H9 (cell line): Measurements from ENCODE around the gene LZTR1. TPM values are rescaled to one million over a fixed set of nuclear protein-coding genes. Genes with fewer than 3 reads are reported as not detected.

Experiments
- DNase-seq: peaks from one replicate; pipeline ENCODE4 v3.0.0-alpha.2; 2017
- H2AFZ ChIP-seq: one replicate; pipeline ENCODE4 v1.6.1; 2013; ENCODE audit warnings: mild to moderate bottlenecking, low read length, control low read depth, moderate library complexity
- H2AK5ac ChIP-seq: 2 replicates; pipeline ENCODE4 v1.6.1; 2013; ENCODE audit warnings: low read length, control low read depth, mixed read lengths; ENCODE audit not compliant: insufficient read length
- H2BK120ac ChIP-seq: one replicate; pipeline ENCODE4 v1.6.1; 2013; ENCODE audit warnings: low read depth, mild to moderate bottlenecking, low read length, control low read depth, inconsistent platforms; ENCODE audit not compliant: poor library complexity, severe bottlenecking
- H2BK12ac ChIP-seq: 2 replicates; pipeline ENCODE4 v1.6.1; 2013; ENCODE audit warnings: low read length, control low read depth, mixed read lengths, low read depth; ENCODE audit not compliant: insufficient read length
- H2BK15ac ChIP-seq: 2 replicates; pipeline ENCODE4 v1.6.1; 2013; ENCODE audit warnings: low read depth, low read length, control low read depth
- H2BK20ac ChIP-seq: one replicate; pipeline ENCODE4 v1.6.1; 2013; ENCODE audit warnings: low read depth, mild to moderate bottlenecking, low read length, control low read depth, inconsistent platforms; ENCODE audit not compliant: poor library complexity, severe bottlenecking
- H2BK5ac ChIP-seq: 2 replicates; pipeline ENCODE4 v1.6.1; 2013; ENCODE audit warnings: low read length, control low read depth, mixed read lengths; ENCODE audit not compliant: insufficient read length
- H3K14ac ChIP-seq: 2 replicates; pipeline ENCODE4 v1.6.1; 2013; ENCODE audit warnings: low read length, control low read depth; ENCODE audit not compliant: insufficient read depth
- H3K18ac ChIP-seq: 2 replicates; pipeline ENCODE4 v1.6.1; 2013; ENCODE audit warnings: low read depth, mild to moderate bottlenecking, mixed read lengths, low read length, control low read depth; ENCODE audit not compliant: insufficient read length
- H3K23ac ChIP-seq: 2 replicates; pipeline ENCODE4 v1.6.1; 2013; ENCODE audit warnings: low read length, control low read depth, mixed read lengths, low read depth; ENCODE audit not compliant: insufficient read length
- H3K23me2 ChIP-seq: 2 replicates; pipeline ENCODE4 v1.6.1; 2013; ENCODE audit warnings: low read depth, mild to moderate bottlenecking, mixed read lengths, low read length, control low read depth; ENCODE audit not compliant: insufficient read length, poor library complexity, severe bottlenecking
- H3K27ac ChIP-seq: 2 replicates; pipeline ENCODE4 v1.5.1; 2013; ENCODE audit warnings: low read length, control low read depth, mixed read lengths, low read depth; ENCODE audit not compliant: insufficient read length
- H3K27me3 ChIP-seq: 2 replicates; pipeline ENCODE4 v1.6.1; 2013; ENCODE audit warnings: low read length, control low read depth, inconsistent platforms; ENCODE audit not compliant: insufficient read depth
- H3K4ac ChIP-seq: 2 replicates; pipeline ENCODE4 v1.6.1; 2013; ENCODE audit warnings: low read depth, mild to moderate bottlenecking, control low read depth, inconsistent platforms, low read length, moderate library complexity
- H3K4me1 ChIP-seq: 2 replicates; pipeline ENCODE4 v1.6.1; 2013; ENCODE audit warnings: low read length, control low read depth, inconsistent platforms; ENCODE audit not compliant: insufficient read depth
- H3K4me2 ChIP-seq: 2 replicates; pipeline ENCODE4 v1.6.1; 2013; ENCODE audit warnings: low read length, control low read depth, mixed read lengths; ENCODE audit not compliant: insufficient read length, insufficient read depth
- H3K56ac ChIP-seq: 2 replicates; pipeline ENCODE4 v1.6.1; 2013; ENCODE audit warnings: low read depth, mild to moderate bottlenecking, mixed read lengths, low read length, control low read depth; ENCODE audit not compliant: insufficient read length
- H3K79me1 ChIP-seq: 2 replicates; pipeline ENCODE4 v1.6.1; 2013; ENCODE audit warnings: low read depth, mild to moderate bottlenecking, moderate library complexity, low read length, control low read depth, inconsistent platforms; ENCODE audit not compliant: insufficient read depth, poor library complexity, severe bottlenecking
- H3K79me2 ChIP-seq: 2 replicates; pipeline ENCODE4 v1.6.1; 2013; ENCODE audit warnings: low read length, control low read depth, inconsistent platforms; ENCODE audit not compliant: insufficient read depth
- H3K9ac ChIP-seq: 2 replicates; pipeline ENCODE4 v1.6.1; 2013; ENCODE audit warnings: low read length, control low read depth, mixed read lengths; ENCODE audit not compliant: insufficient read length; ENCODE audit errors: extremely low read depth
- H3K9me3 ChIP-seq: one replicate; pipeline ENCODE4 v1.6.1; 2013; ENCODE audit warnings: low read depth, low read length, inconsistent platforms; ENCODE audit not compliant: control insufficient read depth
- H3T11ph ChIP-seq: one replicate; pipeline ENCODE4 v1.6.1; 2013; ENCODE audit warnings: mild to moderate bottlenecking, low read length, control low read depth, inconsistent platforms
- H4K20me1 ChIP-seq: one replicate; pipeline ENCODE4 v1.6.1; 2013; ENCODE audit not compliant: control insufficient read depth, insufficient read length, insufficient read depth
- H4K5ac ChIP-seq: 2 replicates; pipeline ENCODE4 v1.6.1; 2013; ENCODE audit warnings: low read depth, mild to moderate bottlenecking, mixed read lengths, low read length, control low read depth; ENCODE audit not compliant: insufficient read length
- H4K8ac ChIP-seq: replicated peaks from 2 replicates; pipeline ENCODE4 v1.6.1; 2013; ENCODE audit warnings: low read length, control low read depth, mixed read lengths, low read depth; ENCODE audit not compliant: insufficient read length
- H4K91ac ChIP-seq: 2 replicates; pipeline ENCODE4 v1.6.1; 2013; ENCODE audit warnings: low read depth, mild to moderate bottlenecking, moderate library complexity, mixed read lengths, low read length, control low read depth; ENCODE audit not compliant: insufficient read length
- H3K27ac Mint-ChIP-seq, 3 experiments: 2 replicates in 2 of 3; 3 replicates in 1 of 3; pipeline ENCODE4 v1.8.0; 2020 to 2021; ENCODE audit warnings: mixed read lengths in 3 of 3, mild to moderate bottlenecking in 1 of 3, moderate library complexity in 1 of 3
- H3K27me3 Mint-ChIP-seq: 2 replicates; pipeline ENCODE4 v1.8.0; 2021; ENCODE audit warnings: low read depth, mild to moderate bottlenecking, moderate library complexity, mixed read lengths
- H3K36me3 Mint-ChIP-seq, 3 experiments: 2 replicates in 2 of 3; 3 replicates in 1 of 3; pipeline ENCODE4 v1.8.0; 2020 to 2021; ENCODE audit warnings: low read depth in 3 of 3, mixed read lengths in 3 of 3; ENCODE audit not compliant: insufficient read depth in 1 of 3
- H3K4me1 Mint-ChIP-seq, 2 experiments: 2 replicates each; pipeline ENCODE4 v1.8.0; 2020; ENCODE audit warnings: mixed read lengths in 2 of 2
- H3K4me3 Mint-ChIP-seq, 2 experiments: 2 replicates in 1 of 2; 3 replicates in 1 of 2; pipeline ENCODE4 v1.8.0; 2020 to 2021; ENCODE audit warnings: mild to moderate bottlenecking in 2 of 2, mixed read lengths in 2 of 2, moderate library complexity in 1 of 2
- H3K9me3 Mint-ChIP-seq, 2 experiments: 2 replicates in 1 of 2; 3 replicates in 1 of 2; pipeline ENCODE4 v1.8.0; 2020; ENCODE audit warnings: mild to moderate bottlenecking in 2 of 2, mixed read lengths in 2 of 2, moderate library complexity in 1 of 2
- WGBS: extraction: QIAGEN DNeasy Blood & Tissue Kit; methylation state at CpG from one replicate; pipeline ENCODE4 v1.1.7; 2013; ENCODE audit warnings: missing lambda C conversion rate, low lambda C conversion rate, mixed read lengths; ENCODE audit not compliant: insufficient read length; ENCODE audit errors: extremely low coverage; 5-methylcytosine and 5-hydroxymethylcytosine counted together
- total RNA-seq: library from RNA; stranded (reverse); gene quantifications from 2 replicates; pipeline ENCODE4 v1.2.1, GENCODE V29; 2021
- TF ChIP-seq, protein P1 (sequence below): fragments of 200-600 bp; sonication (generic); conservative IDR thresholded peaks from 3 replicates; pipeline ENCODE4 v1.8.0; 2021; ENCODE audit warnings: antibody characterized with exemption, mild to moderate bottlenecking

LZTR1 gene
- total RNA-seq, 1 experiment from 2014 or later, result 47.0 TPM

DNA sequence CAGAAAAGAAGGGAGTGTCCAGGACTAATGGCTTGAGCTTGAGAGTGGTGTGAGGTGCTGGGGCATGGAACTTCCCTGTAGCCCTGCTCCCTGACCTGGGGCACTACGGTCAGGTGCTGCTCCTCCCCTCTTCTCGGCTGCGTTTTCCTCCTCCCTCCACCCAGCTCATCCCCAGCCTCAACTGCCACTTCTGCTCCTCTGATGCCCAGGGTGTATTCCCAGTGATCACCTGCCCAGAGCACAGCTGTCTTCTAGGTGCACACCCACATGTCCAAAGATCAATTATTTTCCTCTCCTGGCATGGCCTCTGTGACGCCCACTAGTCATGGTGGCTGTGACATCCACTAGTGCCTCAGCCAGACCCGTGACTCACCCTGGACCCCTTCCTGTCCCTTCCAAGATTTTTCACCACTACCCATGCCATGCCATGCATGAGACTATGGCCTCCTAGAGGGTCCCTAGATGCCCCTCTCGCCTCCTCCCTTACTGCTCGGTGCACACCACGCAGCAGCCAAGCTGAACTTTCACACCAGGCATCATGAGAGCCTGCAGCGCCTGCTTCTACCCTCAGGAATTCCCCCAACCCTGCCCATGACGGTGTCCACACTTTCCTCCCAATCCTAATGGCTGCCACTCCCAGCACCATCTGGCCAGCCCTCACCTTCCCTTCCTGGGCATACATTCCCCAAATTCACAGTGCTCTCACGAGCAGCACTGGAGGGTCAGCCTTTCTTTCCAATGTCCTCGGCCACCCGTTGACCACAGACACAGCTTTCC lies 34.7 kb downstream of the LZTR1 start:
- no peak overlapping the region for H2BK120ac ChIP-seq
- H3K27me3 ChIP-seq, result no peaks in the 10 kb centered on the region
- Mint-ChIP-seq H3K9me3 (peaks cover 6 to 8% of the 10 kb centered on the region in 2 experiments; a peak in 4 of 5 replicates), H3K4me1 (peaks cover 11 to 28% of the 10 kb centered on the region in 2 experiments), H3K4me3 (no peak overlapping the region; a peak in 1 of 5 replicates), H3K36me3 (no peaks in the 10 kb centered on the region), H3K27ac (no peak overlapping the region; a peak in 1 of 7 replicates), H3K27me3 (peaks cover 51% of the 10 kb centered on the region)
- H2BK20ac ChIP-seq, result no peak overlapping the region
- no peaks in the 10 kb centered on the region for H3K79me2 ChIP-seq
- no CpG with 5 or more reads among the region's 13 CpGs for WGBS
- H3K18ac ChIP-seq, result no peak overlapping the region
- H3K23ac ChIP-seq, result no peak overlapping the region
- H4K8ac ChIP-seq, result no peak overlapping the region
- H2BK5ac ChIP-seq, result no peak overlapping the region
- H3K4me1 ChIP-seq, result no peaks in the 10 kb centered on the region; the same call in 1 of the 2 replicates
- no peak overlapping the region for H3T11ph ChIP-seq
- H3K27ac ChIP-seq, result no peak overlapping the region
- no peak overlapping the region for H3K14ac ChIP-seq
- H3K9me3 ChIP-seq, result no peaks in the 10 kb centered on the region
- H2AK5ac ChIP-seq, result no peak overlapping the region
- H3K23me2 ChIP-seq, result peaks cover 7% of the 10 kb centered on the region
- no peaks in the 10 kb centered on the region for H3K79me1 ChIP-seq
- DNase-seq, result no peak
- H3K9ac ChIP-seq, result no peak overlapping the region
- no peak overlapping the region for H2BK15ac ChIP-seq
- no peak overlapping the region for H4K5ac ChIP-seq
- H3K4me2 ChIP-seq, result no peak overlapping the region
- H2AFZ ChIP-seq, result no peak overlapping the region
- H3K56ac ChIP-seq, result no peak overlapping the region
- no peak overlapping the region for H3K4ac ChIP-seq
- H4K20me1 ChIP-seq, result no peaks in the 10 kb centered on the region
- TF ChIP-seq, protein P1, sequence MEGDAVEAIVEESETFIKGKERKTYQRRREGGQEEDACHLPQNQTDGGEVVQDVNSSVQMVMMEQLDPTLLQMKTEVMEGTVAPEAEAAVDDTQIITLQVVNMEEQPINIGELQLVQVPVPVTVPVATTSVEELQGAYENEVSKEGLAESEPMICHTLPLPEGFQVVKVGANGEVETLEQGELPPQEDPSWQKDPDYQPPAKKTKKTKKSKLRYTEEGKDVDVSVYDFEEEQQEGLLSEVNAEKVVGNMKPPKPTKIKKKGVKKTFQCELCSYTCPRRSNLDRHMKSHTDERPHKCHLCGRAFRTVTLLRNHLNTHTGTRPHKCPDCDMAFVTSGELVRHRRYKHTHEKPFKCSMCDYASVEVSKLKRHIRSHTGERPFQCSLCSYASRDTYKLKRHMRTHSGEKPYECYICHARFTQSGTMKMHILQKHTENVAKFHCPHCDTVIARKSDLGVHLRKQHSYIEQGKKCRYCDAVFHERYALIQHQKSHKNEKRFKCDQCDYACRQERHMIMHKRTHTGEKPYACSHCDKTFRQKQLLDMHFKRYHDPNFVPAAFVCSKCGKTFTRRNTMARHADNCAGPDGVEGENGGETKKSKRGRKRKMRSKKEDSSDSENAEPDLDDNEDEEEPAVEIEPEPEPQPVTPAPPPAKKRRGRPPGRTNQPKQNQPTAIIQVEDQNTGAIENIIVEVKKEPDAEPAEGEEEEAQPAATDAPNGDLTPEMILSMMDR, result no peak
- no peak overlapping the region for H4K91ac ChIP-seq
- H2BK12ac ChIP-seq, result no peak overlapping the region
